OCI-LY1 (cell line): ENCODE measurements around the gene VPS52.

Source experiments
- EZH2 ChIP-seq: fragments of 200-600 bp; sonication (generic), shearing (Covaris generic); IDR thresholded peaks from 2 replicates; pipeline ENCODE4 v1.8.0; 2017; ENCODE audit warnings: borderline replicate concordance, mixed run types, mild to moderate bottlenecking, antibody characterized with exemption, low read length, moderate library complexity, mixed read lengths
- TF ChIP-seq, protein P1 (sequence below): fragments of 200-600 bp; sonication (generic), shearing (Covaris generic); IDR thresholded peaks from 2 replicates; pipeline ENCODE4 v1.5.1; 2017; ENCODE audit warnings: mild to moderate bottlenecking, antibody characterized with exemption, low read length, moderate library complexity, mixed read lengths

GRCh38 chr6:33315793-33316602, 44.3 kb upstream of the VPS52 start:
- TF ChIP-seq, protein P1, sequence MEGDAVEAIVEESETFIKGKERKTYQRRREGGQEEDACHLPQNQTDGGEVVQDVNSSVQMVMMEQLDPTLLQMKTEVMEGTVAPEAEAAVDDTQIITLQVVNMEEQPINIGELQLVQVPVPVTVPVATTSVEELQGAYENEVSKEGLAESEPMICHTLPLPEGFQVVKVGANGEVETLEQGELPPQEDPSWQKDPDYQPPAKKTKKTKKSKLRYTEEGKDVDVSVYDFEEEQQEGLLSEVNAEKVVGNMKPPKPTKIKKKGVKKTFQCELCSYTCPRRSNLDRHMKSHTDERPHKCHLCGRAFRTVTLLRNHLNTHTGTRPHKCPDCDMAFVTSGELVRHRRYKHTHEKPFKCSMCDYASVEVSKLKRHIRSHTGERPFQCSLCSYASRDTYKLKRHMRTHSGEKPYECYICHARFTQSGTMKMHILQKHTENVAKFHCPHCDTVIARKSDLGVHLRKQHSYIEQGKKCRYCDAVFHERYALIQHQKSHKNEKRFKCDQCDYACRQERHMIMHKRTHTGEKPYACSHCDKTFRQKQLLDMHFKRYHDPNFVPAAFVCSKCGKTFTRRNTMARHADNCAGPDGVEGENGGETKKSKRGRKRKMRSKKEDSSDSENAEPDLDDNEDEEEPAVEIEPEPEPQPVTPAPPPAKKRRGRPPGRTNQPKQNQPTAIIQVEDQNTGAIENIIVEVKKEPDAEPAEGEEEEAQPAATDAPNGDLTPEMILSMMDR, result no peak
- TF ChIP-seq EZH2, result no peak
